ENCODE measurements around the gene ENSA. TPM values are rescaled to one million over a fixed set of nuclear protein-coding genes. Genes with fewer than 3 reads are reported as not detected.
A peak's percentile ranks its signal among the peaks of the same experiment; 100 is the strongest.

ENSA gene
- total RNA-seq, 4 donors from 2014 or later, result 122 to 224 (median 130) TPM

GRCh38 chr1:150579945-150580642, 49.3 kb downstream of the ENSA start:
- Histone ChIP-seq H3K36me3 (no peaks in the 10 kb centered on the region), H3K9me3 (no peaks in the 10 kb centered on the region), H3K4me3 (peak overlapping the region; percentile 35 to 38), H3K27ac (peak overlapping the region; percentile 99), H3K4me1 (peaks cover 0 to 5% of the 10 kb centered on the region in 2 donors), H3K27me3 (no peaks in the 10 kb centered on the region)
- no peak for DNase-seq
- no peak for TF ChIP-seq POLR2A (IDR thresholded peaks at IDR 0.05)
- TF ChIP-seq CTCF (IDR thresholded peaks at IDR 0.05), result peak in 1 of 4 experiments; percentile 3
- intact Hi-C loops (cut with DNase I; ENCODE audit: low total_unique reads), result no loop called here

- peak within 1 kb of the TSS; percentile 99 for H3K27ac ChIP-seq
- peaks cover under 1 to 5% of the 10 kb centered on the region in 2 donors for H3K4me1 ChIP-seq
- peak; percentile 90 to 96 for DNase-seq
- H3K4me3 ChIP-seq, result peak within 1 kb of the TSS; percentile 61 to 99
- intact Hi-C loops (cut with DNase I; ENCODE audit: low total_unique reads), result no loop called here
- H3K27me3 ChIP-seq, result no peaks in the 10 kb centered on the region
- H3K36me3 ChIP-seq, result no peaks in the 10 kb centered on the region
- H3K9me3 ChIP-seq, result no peaks in the 10 kb centered on the region
- TF ChIP-seq CTCF (IDR thresholded peaks at IDR 0.05), result peak in 3 of 4 experiments; percentile 19 to 36 (median 20)
- TF ChIP-seq POLR2A (IDR thresholded peaks at IDR 0.05), result peak; percentile 85 to 93
Measured at GRCh38 chr1:150579110-150579944, 50.1 kb downstream of the ENSA start, which contains the start of gene MCL1. MCL1 (minus strand) TSS chr1:150579610; CDS start chr1:150579530, 80 bp downstream.

GRCh38 chr1:150578272-150579109, 50.9 kb downstream of the ENSA start:
- Histone ChIP-seq H3K9me3 (no peaks in the 10 kb centered on the region), H3K27me3 (no peaks in the 10 kb centered on the region), H3K4me1 (peaks cover 7% of the 10 kb centered on the region in 2 donors), H3K4me3 (peak overlapping the region; percentile 61 to 99), H3K36me3 (no peaks in the 10 kb centered on the region), H3K27ac (peak overlapping the region; percentile 99)
- intact Hi-C loops (cut with DNase I; ENCODE audit: low total_unique reads), result no loop called here
- DNase-seq, result peak; percentile 66 to 82
- TF ChIP-seq POLR2A (IDR thresholded peaks at IDR 0.05), result peak; percentile 39 to 73
- TF ChIP-seq CTCF (IDR thresholded peaks at IDR 0.05), result no peak

- no peaks in the 10 kb centered on the region for H3K36me3 ChIP-seq
- intact Hi-C loops (cut with DNase I; ENCODE audit: low total_unique reads), result no loop called here
- H3K4me1 ChIP-seq, result peaks cover 7 to 14% of the 10 kb centered on the region in 2 donors
Measured at GRCh38 chr1:150577557-150578271, 51.7 kb downstream of the ENSA start.

More at GRCh38 chr1:150577557-150578271, 51.7 kb downstream of the ENSA start:
- no peaks in the 10 kb centered on the region for H3K27me3 ChIP-seq
- TF ChIP-seq POLR2A (IDR thresholded peaks at IDR 0.05) (peak in 1 of 2 donors; percentile 56), CTCF (IDR thresholded peaks at IDR 0.05) (no peak)
- DNase-seq, result no peak
- H3K27ac ChIP-seq, result peak overlapping the region; percentile 99
- no peaks in the 10 kb centered on the region for H3K9me3 ChIP-seq
- H3K4me3 ChIP-seq, result peak overlapping the region; percentile 61 to 99
